ENCODE data around the gene FRAT2.
A peak's percentile ranks its signal among the peaks of the same experiment; 100 is the strongest.

FRAT2 gene, protein sequence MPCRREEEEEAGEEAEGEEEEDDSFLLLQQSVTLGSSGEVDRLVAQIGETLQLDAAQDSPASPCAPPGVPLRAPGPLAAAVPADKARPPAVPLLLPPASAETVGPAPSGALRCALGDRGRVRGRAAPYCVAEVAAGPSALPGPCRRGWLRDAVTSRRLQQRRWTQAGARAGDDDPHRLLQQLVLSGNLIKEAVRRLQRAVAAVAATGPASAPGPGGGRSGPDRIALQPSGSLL

DNA sequence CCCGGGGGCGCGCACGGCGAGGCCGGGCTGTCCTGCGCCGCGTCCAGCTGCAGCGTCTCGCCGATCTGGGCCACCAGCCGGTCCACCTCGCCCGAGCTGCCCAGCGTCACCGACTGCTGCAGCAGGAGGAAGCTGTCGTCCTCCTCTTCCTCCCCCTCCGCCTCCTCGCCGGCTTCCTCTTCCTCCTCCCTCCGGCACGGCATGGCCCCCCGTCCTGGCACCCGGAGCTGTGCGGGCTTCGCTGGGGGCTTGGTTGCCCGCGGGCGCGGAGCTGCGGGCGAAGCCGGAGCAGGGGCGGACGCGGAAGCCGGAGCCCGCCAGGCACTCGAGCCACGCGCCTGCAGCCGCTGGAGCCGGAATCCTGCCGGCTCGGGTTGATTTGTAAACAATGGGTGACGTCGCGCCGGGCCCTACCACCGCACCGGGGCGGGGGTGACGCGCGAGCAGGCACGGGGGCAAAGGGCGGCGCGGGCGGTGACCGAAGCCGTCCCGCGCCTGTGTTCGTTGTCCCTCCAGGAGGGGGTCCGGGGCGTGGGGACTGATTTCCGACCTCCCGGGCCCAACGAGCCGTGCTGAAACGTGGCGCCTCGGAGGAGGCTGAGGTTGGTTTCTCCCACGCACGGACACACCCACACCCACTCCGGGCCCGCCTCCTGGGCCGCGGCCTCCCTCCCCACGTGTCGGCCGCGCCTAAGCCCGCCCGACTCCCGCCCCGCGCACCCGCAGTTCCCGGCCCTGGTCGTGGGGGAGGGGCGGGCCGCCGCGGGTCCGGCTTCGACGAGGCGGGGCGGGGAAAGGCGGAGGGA is at the start of gene FRAT2:
FRAT2 (minus strand) TSS at position 360 of the 806 bp plus-strand sequence; CDS start at position 203, 157 bp downstream.
- DNase-seq (ENCODE audit: low read depth in 2 of 2), result peak; percentile 78 to 81

DNA sequence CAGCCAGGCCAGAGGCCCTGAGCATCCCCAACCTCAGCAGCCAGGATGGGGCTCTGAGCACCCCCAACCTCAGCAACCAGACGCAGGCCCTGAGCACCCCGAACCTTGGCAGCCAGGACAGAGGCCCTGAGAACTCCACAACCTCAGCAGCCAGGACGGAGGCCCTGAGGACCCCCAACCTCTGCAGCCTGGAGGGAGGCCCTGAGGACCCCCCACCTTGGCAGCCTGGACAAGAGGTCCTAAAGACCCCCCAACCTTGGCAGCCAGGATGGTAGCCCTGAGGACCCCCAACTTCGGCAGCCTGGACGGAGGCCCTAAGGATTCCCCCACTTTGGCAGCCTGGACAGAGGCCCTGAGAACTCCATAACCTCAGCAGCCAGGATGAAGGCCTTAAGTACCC is 49.6 kb upstream of the FRAT2 start:
- no peak for DNase-seq (ENCODE audit: low read depth in 2 of 2)

GRCh38 chr10:97383159-97383558 is 48.6 kb upstream of the FRAT2 start:
- DNase-seq (ENCODE audit: low read depth in 2 of 2), result no peak

DNA sequence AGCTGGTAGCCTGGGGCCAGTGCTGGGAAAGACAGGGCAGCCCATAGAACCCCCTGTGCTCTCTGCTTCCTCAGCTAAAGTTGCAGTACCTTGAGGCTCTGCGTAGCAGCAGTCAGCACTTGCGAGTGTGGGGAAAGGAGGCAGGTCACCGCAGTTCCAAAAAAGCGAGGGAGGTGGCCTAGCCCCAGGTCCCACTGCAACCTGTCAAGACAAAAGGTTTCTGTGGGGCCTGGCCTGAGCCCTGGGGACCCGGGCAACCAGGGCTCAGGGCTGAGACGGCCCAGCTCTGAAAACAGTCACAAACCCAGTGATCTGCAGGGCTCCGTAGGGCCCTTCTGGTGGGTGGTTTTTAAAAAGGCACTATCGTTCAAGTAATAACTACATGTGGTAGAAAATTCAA is 47.1 kb upstream of the FRAT2 start:
- no peak for DNase-seq (ENCODE audit: low read depth in 2 of 2)

- no peak for DNase-seq (ENCODE audit: low read depth in 2 of 2)
Observed at GRCh38 chr10:97380516-97380915, 46.0 kb upstream of the FRAT2 start.

DNA sequence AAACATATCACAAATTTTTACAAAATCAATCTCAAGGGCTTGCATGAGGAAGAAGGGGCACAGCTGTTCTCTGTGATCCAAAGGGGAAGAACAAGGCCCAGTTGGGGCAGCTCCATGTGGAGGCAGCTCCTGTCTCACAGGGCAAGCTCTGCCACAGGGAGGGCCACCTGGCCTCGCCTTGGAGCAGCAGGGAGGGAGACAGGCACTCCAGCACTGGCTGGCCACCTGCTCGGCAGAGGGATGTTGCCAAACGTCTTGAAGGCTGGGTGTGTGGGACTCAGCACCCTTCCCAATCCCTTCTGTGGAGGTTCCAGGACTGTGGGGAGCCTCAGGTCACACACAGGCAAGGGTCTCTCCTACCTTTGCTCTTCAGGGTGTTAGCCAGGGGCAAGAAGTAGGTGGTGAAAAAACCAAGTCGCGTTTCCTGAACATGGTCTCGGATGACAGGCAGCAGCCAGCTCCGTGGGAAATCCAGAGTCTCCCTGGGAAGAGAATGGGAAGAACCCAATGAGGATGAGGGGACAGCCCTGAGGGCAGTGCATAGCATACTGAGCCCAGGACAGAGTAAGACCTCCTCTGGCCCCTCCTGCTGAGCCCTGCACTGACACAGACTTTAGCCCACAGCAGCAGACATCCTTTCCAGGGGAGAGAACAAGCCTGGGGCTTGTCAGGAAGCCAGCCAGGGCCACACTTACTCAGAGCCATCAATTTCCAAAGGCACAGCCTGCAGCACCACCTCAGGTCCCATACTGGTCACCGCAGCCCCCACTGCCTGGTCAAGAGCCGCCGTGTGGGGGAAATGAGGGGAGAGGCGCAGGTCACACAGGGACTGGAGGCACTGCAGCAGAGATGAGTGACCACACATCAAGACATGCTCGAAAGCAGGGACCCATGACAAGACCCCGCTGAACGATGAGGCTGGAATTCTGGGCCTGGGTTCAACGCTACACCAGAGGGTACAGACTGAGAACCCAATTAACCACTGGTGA is 44.7 kb upstream of the FRAT2 start:
- DNase-seq (ENCODE audit: low read depth in 2 of 2), result no peak

DNA sequence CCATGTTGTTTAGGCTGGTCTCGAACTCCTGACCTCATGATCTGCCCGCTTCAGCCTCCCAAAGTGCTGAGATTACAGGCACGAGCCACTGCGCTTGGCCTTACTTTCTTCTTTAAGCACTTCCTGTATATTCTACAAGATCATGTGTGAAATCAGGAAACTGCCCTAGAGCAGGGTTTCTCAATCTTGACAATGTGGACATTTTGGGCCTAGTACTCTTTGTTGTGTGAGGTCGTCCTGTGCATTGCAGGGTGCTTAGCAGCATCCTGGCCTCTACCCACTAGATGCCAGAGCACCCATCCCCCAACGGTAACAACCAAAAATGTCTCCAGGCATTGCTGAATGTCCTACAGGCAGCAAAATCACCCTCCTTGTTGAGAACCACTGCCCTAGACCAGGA is 41.9 kb upstream of the FRAT2 start:
- no peak for DNase-seq (ENCODE audit: low read depth in 2 of 2)

DNA sequence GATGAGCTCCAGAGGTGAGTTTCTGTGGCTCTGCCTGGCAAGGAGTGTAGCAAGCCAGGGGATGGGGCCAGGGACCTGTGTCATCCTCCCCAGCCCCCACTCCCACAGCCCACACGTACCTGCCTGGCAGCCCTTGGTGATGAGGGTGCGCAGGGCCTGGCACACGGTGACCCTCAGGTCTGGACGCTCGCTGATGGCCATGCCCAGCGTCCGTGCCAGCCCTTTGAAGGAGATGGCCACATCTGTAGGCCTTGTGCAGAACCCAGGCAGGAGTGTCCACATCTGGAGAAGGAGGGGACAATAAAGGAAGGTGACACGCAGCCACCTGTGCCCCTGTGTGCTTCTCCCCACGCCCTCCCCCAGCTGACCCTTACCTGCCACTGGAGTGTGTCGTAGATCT is 38.9 kb upstream of the FRAT2 start:
- DNase-seq (ENCODE audit: low read depth in 2 of 2), result no peak

DNA sequence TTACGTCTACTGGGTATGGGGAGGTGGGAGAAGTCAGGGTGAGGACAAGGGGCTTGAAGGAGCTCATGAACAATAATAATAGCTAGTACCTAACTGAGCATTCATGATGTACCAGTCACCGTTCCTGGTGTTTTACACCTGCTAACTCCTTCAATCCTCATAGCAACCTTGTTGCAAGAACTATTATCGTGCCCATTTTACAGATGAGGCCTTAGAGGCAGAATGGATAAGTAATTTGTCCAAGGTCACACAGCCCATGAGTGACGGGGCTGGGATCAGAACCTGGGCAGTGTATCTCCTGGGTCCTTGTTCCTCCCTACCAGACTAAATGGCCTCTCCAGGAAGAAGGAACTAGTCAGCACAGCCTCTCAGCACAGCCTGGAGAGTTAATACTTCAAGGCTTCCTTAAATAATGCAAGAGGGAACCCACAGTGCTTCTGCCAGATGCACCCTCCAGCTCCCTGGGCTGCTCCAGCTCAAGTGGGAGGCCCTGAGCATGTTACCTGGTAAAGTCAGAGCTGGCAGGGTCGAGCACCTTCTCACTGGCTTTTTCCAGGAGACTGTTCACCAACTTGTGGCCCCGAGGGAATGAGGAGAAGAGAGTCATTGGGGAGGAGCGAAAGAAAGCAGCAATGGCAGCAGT is 37.8 kb upstream of the FRAT2 start:
- DNase-seq (ENCODE audit: low read depth in 2 of 2), result no peak

DNA sequence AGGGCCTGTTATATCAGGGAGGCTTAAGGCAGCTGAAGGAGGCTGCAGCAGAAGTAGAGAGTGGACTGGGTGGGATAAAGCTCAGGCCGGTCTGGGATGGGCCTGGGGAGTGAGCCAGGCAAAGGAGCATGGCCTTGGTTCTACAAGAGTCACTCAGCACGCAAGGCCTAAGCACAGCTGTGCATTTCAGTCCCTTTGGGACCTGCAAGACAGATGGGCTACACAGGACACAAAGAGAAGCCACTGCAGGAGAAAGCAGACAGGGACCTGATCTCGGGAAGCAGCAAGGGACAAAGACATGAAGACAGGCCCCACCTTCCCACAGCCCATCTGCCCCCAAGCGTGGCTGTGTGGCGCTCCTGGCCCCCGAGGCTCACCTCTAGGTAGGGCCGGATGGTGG is 37.2 kb upstream of the FRAT2 start:
- no peak for DNase-seq (ENCODE audit: low read depth in 2 of 2)

DNA sequence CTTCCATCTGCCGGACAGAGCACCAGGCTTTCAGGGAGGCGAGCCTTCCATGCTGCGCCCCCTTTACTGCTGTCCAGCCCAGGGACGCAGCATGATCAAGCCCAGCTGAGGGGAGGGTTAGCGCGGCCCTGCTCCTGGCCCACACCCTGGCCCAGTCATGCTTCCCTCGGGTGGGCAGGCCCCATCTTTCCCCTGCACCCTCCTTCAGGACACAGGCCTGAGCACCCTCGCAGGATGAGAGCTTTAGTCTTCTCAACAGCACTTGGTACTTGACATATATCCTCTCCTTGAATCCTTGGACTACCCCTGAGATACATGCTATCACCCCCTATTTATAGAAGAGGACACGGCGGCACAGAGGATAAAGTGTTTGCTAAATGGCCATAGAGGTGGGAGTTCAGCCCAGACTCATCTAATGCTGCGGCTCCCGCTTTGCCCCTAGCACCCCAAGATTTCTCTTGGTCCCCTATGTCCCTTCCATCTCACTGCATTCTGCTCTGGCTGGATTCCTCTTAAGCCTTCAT is 32.7 kb upstream of the FRAT2 start:
- DNase-seq (ENCODE audit: low read depth in 2 of 2), result no peak

- DNase-seq (ENCODE audit: low read depth in 2 of 2), result no peak
Observed at GRCh38 chr10:97366572-97366971, 32.0 kb upstream of the FRAT2 start.

DNA sequence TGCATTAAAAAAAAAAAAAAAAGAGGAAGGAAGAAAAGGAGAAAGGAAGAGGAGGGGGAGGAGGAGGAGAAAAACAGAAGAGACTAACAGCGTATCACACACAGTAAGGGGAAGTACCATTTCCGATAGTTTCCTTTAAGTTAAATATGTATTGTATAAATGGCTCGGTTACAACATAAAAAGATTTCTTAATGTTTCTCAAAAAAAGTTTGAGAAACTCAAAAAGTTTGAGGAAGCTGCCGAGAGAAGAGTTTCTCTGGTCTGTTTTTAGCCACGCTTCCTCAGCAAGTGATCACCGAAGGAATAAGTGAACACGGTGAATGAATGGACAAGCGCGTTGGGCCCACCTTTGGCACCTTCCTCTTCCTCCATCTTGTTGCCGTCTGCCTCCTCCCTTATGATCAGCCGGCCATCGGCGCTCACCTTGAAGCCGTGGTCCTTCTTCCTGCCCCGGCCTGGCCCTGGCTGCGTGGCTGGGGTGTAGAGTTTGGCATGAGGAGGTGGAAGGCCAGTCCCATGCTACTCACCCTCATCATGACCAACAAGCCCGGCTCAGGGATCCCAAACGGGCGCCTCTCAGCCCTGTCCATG is 31.3 kb upstream of the FRAT2 start:
- DNase-seq (ENCODE audit: low read depth in 2 of 2), result no peak

- DNase-seq (ENCODE audit: low read depth in 2 of 2), result no peak
Observed at GRCh38 chr10:97363071-97363470, 28.5 kb upstream of the FRAT2 start.

DNA sequence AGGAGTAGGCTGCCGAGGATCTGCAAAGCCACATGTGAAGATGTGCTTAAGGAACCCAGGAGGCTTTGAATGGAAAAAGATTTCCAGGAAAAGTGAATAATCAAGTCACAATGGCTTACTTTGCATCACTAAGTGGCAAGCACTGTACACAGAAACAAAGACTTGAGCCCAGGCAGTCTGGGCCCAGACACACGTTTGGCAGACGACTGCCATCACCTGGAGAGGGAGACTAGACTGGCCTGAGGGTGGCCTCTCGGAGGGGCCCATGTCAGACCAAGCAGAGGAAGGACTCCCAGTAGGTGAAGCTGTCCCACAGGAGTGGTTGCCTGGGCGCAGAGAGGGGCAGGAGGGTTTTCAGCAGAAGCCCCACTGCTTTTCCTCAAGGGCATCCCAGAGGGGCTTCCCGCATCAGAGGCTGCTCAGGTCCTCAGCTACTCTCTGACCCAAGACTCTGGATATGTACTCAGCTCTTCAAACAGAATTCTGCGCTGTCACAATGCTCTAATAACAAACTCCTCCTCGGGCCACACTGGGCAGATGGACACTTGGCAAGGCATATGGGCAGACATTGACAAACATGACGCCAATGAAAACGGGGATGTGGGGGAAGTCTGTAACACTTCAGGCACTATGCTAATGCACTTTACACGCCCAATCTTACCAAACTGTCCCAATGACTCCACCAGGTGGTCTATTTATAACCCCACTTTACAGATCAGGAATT is 27.9 kb upstream of the FRAT2 start:
- DNase-seq (ENCODE audit: low read depth in 2 of 2), result no peak

GRCh38 chr10:97361537-97361901 is 27.0 kb upstream of the FRAT2 start:
- no peak for DNase-seq (ENCODE audit: low read depth in 2 of 2)

- DNase-seq (ENCODE audit: low read depth in 2 of 2), result no peak
Observed at GRCh38 chr10:97360705-97361536, 26.4 kb upstream of the FRAT2 start.

DNA sequence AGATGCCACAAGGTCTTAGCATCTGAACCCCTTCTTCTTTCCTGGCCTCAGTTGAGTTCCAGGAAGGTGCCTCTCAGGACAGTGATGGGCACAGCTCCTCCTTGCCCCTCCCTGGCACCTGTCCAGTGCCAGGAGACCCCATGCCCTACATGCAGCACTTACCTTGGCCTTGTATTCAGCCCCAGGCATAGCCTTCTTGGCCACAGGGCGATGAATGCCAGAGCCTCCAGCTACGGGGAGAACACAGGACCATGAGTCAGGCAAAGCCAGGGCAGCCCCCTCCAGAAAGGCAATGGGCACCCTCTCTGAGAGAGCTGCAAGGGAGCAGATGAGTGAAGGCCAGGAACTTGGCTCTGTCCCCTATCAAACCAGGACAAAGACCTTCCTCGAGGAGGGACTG is 24.3 kb upstream of the FRAT2 start:
- no peak for DNase-seq (ENCODE audit: low read depth in 2 of 2)

DNA sequence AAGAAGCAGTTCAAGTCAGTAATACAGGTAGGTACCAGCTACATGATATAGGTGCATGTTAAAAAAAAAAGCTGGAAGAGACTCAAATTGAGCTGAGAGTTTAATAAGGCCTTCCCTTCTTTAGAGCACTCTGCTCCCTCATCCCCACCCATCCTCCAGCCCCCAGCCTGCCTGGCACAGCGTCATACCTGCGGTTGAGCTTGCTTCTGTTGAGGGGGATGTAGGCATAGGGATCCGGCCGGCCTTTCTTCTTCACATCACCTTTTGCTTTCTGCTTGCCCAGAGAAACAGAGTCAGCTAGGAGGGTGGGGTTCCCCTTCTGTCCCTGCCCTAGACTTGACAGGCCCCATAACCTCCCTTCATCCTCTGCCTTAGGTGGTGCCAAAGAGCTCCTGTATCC is 23.8 kb upstream of the FRAT2 start:
- no peak for DNase-seq (ENCODE audit: low read depth in 2 of 2)

DNA sequence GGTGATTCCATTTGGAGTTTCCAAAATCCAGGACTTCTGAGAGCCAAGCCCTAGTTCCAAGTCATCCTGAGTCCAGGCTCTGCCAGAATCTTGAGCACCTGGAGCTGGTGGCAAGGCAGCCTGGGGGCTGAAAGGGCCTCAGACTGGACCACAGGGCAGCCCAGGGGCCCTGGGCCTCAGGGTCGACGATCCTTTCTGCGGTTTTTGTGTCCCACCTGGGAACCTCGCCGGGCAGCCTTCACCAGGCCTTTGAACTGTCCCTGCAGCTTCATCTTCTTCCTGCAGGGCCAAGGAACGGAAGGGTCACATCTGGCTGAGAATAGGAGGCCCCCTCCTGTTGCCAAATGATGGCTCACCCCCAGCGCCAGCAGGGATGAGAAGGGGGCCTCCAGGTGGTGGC is 22.4 kb upstream of the FRAT2 start:
- no peak for DNase-seq (ENCODE audit: low read depth in 2 of 2)

Measured in activated CD4-positive, alpha-beta T cell treated with anti-CD3 and anti-CD28 coated beads for 24 hours (primary cell).